HepG2 (cell line): ENCODE measurements around the gene NHERF2. TPM values are rescaled to one million over a fixed set of nuclear protein-coding genes. Genes with fewer than 3 reads are reported as not detected.
A peak's percentile ranks its signal among the peaks of the same experiment; 100 is the strongest.

Experiments
- ATF7 ChIP-seq, 2 experiments: fragments of 450-650 bp in 1 of 2; sonication (generic) in 1 of 2; formaldehyde crosslinking in 1 of 2; IDR thresholded peaks; 2 replicates each; pipeline versions ENCODE4 v1.4.0 to v1.6.1; 2016 to 2020; ENCODE audit warnings: antibody characterized with exemption in 1 of 2, mild to moderate bottlenecking in 1 of 2, missing genetic modification reagents in 1 of 2
- CCAR2 ChIP-seq: fragments of 200-400 bp; formaldehyde crosslinking; optimal IDR thresholded peaks from 2 replicates; pipeline ENCODE3; 2018; ENCODE audit warnings: low read depth, mild to moderate bottlenecking, low read length, moderate library complexity
- CEBPG ChIP-seq: IDR thresholded peaks from 2 replicates; pipeline ENCODE4 v1.6.1; 2016
- E2F2 ChIP-seq: sonication (generic); formaldehyde crosslinking; IDR thresholded peaks from 2 replicates; pipeline ENCODE4 v1.4.0; 2020; ENCODE audit warnings: missing genetic modification reagents, borderline replicate concordance
- ETV5 ChIP-seq: IDR thresholded peaks from 2 replicates; pipeline ENCODE4 v1.6.1; 2018; ENCODE audit warnings: missing biosample characterization, missing genetic modification reagents, inconsistent platforms, borderline replicate concordance
- KLF9 ChIP-seq: IDR thresholded peaks from 2 replicates; pipeline ENCODE4 v1.6.1; 2016; ENCODE audit warnings: low read depth
- MAX ChIP-seq: IDR thresholded peaks from 2 replicates; pipeline ENCODE4 v1.6.1; 2012; ENCODE audit warnings: inconsistent platforms
- MTF2 ChIP-seq: sonication (generic); formaldehyde crosslinking; IDR thresholded peaks from 2 replicates; pipeline ENCODE4 v1.5.0; 2020; ENCODE audit warnings: missing genetic modification reagents, borderline replicate concordance
- PBX3 ChIP-seq: sonication (generic); formaldehyde crosslinking; IDR thresholded peaks from 2 replicates; pipeline ENCODE4 v1.8.1; 2023; ENCODE audit warnings: missing genetic modification reagents, inconsistent platforms, borderline replicate concordance
- PRDM15 ChIP-seq: sonication (generic); formaldehyde crosslinking; IDR thresholded peaks from 2 replicates; pipeline ENCODE4 v1.4.0; 2020; ENCODE audit warnings: missing genetic modification reagents
- SMAD1 ChIP-seq: sonication (generic); formaldehyde crosslinking; IDR thresholded peaks from 2 replicates; pipeline ENCODE4 v1.4.0; 2020; ENCODE audit warnings: missing genetic modification reagents, low read depth, mild to moderate bottlenecking, borderline replicate concordance
- SNRNP70 ChIP-seq: fragments of 200-400 bp; formaldehyde crosslinking; IDR thresholded peaks from 2 replicates; pipeline ENCODE4 v1.6.1; 2017; ENCODE audit warnings: mild to moderate bottlenecking, low read depth, low read length, moderate library complexity
- TGIF2 ChIP-seq: IDR thresholded peaks from 2 replicates; pipeline ENCODE4 v1.6.1; 2016; ENCODE audit warnings: control low read depth, missing compliant biosample characterization
- TRIM22 ChIP-seq: fragments of 450-650 bp; IDR thresholded peaks from 2 replicates; pipeline ENCODE4 v1.6.1; 2017
- ZBTB7A ChIP-seq: sonication (generic); formaldehyde crosslinking; IDR thresholded peaks from 2 replicates; pipeline ENCODE4 v1.8.0; 2022; ENCODE audit warnings: mild to moderate bottlenecking, missing genetic modification reagents
- ZFP90 ChIP-seq: sonication (generic); formaldehyde crosslinking; IDR thresholded peaks from 2 replicates; pipeline ENCODE4 v1.8.0; 2022; ENCODE audit warnings: missing genetic modification reagents, mild to moderate bottlenecking, inconsistent platforms, borderline replicate concordance
- ZNF256 ChIP-seq: sonication (generic); formaldehyde crosslinking; conservative IDR thresholded peaks from 2 replicates; pipeline ENCODE4 v1.4.0; 2020; ENCODE audit warnings: missing genetic modification reagents
- ZNF264 ChIP-seq: sonication (generic); formaldehyde crosslinking; IDR thresholded peaks from 2 replicates; pipeline ENCODE4 v1.4.0; 2020; ENCODE audit warnings: missing genetic modification reagents
- ZNF547 ChIP-seq: sonication (generic); formaldehyde crosslinking; IDR thresholded peaks from 2 replicates; pipeline ENCODE4 v1.5.1; 2020; ENCODE audit warnings: mild to moderate bottlenecking, missing genetic modification reagents
- ZNF780A ChIP-seq: sonication (generic); formaldehyde crosslinking; IDR thresholded peaks from 2 replicates; pipeline ENCODE4 v1.8.0; 2022; ENCODE audit warnings: mild to moderate bottlenecking, missing genetic modification reagents, moderate library complexity
- ZNF784 ChIP-seq: sonication (generic); formaldehyde crosslinking; IDR thresholded peaks from 2 replicates; pipeline ENCODE4 v1.5.1; 2020; ENCODE audit warnings: missing genetic modification reagents, mild to moderate bottlenecking, borderline replicate concordance
- ZNF850 ChIP-seq: sonication (generic); formaldehyde crosslinking; conservative IDR thresholded peaks from 2 replicates; pipeline ENCODE4 v1.9.0; 2021; ENCODE audit warnings: mild to moderate bottlenecking, missing genetic modification reagents
- ZSCAN25 ChIP-seq: sonication (generic); formaldehyde crosslinking; IDR thresholded peaks from 2 replicates; pipeline ENCODE4 v1.8.0; 2022; ENCODE audit warnings: mild to moderate bottlenecking, missing genetic modification reagents
- polyA plus RNA-seq, 8 experiments: library from polyadenylated mRNA; depleted of rRNA in 3 of 8; stranded (reverse) in 7 of 8; unstranded in 1 of 8; fragments of >200 nt; fragmentation: Illumina TruSeq in 4 of 8; extraction: Trizol in 4 of 8; gene quantifications; 2 replicates each; pipeline versions ENCODE4 v1.2.1 to v1.2.3, GENCODE V29; 2011 to 2016; ENCODE audit warnings: low read depth in 4 of 8, missing spikeins in 1 of 8, mixed read lengths in 1 of 8; ENCODE audit not compliant: insufficient read depth in 1 of 8
- total RNA-seq, 5 experiments: library from RNA; depleted of rRNA; stranded (reverse); fragments of >200 nt; fragmentation: Illumina TruSeq; extraction: Trizol; gene quantifications; 2 replicates each; pipeline ENCODE4 v1.2.3, GENCODE V29; 2016; ENCODE audit warnings: low read depth in 1 of 5

Gene NHERF2
- total and polyA plus RNA-seq, 2 of the 13 experiments (the other 11 are each of a cell fraction or from before 2014, with no cell fraction given) = 23.7 to 39.3 TPM

- TF ChIP-seq PRDM15 (no peak), PBX3 (CRISPR knock-in tag) (no peak), ZFP90 (CRISPR knock-in tag) (no peak), SMAD1 (CRISPR knock-in tag) (no peak), ETV5 (peak; percentile 36; the same call in 1 of the 2 replicates), ZNF264 (CRISPR knock-in tag) (peak; percentile 76), MAX (no peak), TGIF2 (CRISPR knock-in tag) (no peak), ZNF547 (CRISPR knock-in tag) (no peak), CCAR2 (no peak), ZSCAN25 (0 out of 2 replicates have a peak, but pooled peaks have one; percentile 8), ZNF850 (CRISPR knock-in tag) (no peak), SNRNP70 (no peak), ZNF784 (no peak), MTF2 (CRISPR knock-in tag) (no peak), ZNF780A (CRISPR knock-in tag) (no peak), ATF7 (IDR thresholded peaks at IDR 0.05) (no peak), ATF7 (CRISPR knock-in tag; IDR thresholded peaks at IDR 0.05) (no peak), CEBPG (no peak), ZNF256 (CRISPR knock-in tag) (no peak), TRIM22 (no peak), KLF9 (CRISPR knock-in tag) (no peak), ZBTB7A (CRISPR knock-in tag) (no peak), E2F2 (CRISPR knock-in tag) (no peak)
These were observed 20.2 kb downstream of the NHERF2 start (continued) for GRCh38 chr16:2046893-2047329.
